ENCODE results near the gene FAM219A.

Gene FAM219A

DNA sequence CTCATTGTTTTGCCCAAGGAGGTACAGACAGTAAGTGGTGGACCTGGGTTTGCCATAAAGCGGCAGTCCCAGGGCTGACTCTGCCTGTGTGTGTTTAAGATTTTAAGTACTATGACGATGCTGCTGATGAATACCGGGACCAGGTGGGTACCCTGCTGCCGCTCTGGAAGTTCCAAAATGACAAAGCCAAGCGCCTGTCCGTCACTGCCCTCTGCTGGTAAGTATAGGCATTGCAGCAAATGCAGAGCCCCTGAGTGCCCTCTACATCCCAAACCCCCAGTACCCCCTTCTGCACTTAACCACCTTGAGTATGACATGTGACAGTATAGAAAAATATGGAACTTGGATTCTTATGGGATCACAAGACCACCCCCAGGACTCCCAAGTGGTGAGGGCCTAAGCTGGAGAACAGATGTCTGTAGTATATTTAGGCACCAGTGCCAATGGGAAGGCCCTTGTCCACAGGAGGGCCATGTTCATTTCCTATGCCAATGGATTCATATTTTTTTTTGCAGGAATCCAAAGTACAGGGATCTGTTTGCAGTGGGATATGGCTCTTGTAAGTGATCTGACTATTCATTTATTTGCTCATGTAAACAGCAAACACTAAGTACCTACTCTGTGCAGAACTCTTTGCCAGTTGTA lies 42.4 kb upstream of the FAM219A start:
- Histone ChIP-seq H3K4me1 (ENCODE audit: control insufficient read depth in 2 of 2, insufficient read depth in 2 of 2, low read length in 2 of 2) (no peaks in the 10 kb centered on the region), H3K9ac (ENCODE audit: low read depth in 1 of 2, low read length in 2 of 2) (no peak overlapping the region), H3K27me3 (ENCODE audit: control insufficient read depth in 2 of 2, insufficient read depth in 2 of 2, low read length in 2 of 2) (no peaks in the 10 kb centered on the region), H3K9me3 (ENCODE audit: control insufficient read depth in 2 of 2, low read length in 2 of 2) (no peaks in the 10 kb centered on the region), H3K27ac (ENCODE audit: low read depth in 2 of 2, low read length in 2 of 2) (no peak overlapping the region), H3K36me3 (ENCODE audit: control insufficient read depth in 2 of 2, insufficient read depth in 2 of 2, low read length in 2 of 2) (no peaks in the 10 kb centered on the region), H3K4me3 (ENCODE audit: low read length in 2 of 2) (no peak overlapping the region)

DNA sequence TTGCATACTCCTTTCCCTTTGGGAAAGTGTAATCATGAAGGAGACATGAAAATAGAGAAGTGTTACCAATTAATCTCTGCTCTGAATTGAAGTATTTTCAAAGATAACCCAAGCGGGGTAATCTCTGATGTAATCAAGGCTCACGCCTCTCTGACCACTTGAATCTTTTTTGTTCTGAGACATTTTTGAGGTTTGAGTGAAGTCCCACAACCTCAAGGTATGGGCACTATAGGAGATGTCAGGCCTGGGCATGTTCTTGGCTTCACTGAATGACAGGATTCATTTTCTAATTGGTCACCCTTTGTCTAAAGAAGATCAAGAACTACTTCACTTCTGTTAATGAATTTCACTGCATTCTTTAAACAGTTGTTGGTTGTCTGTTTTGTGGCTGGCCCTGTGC lies 40.7 kb upstream of the FAM219A start:
- no peak overlapping the region for H3K4me3 ChIP-seq (ENCODE audit: low read length in 2 of 2)
- no peak overlapping the region for H3K9ac ChIP-seq (ENCODE audit: low read depth in 1 of 2, low read length in 2 of 2)
- H3K36me3 ChIP-seq (ENCODE audit: control insufficient read depth in 2 of 2, insufficient read depth in 2 of 2, low read length in 2 of 2): no peaks in the 10 kb centered on the region
- no peaks in the 10 kb centered on the region for H3K9me3 ChIP-seq (ENCODE audit: control insufficient read depth in 2 of 2, low read length in 2 of 2)
- H3K27ac ChIP-seq (ENCODE audit: low read depth in 2 of 2, low read length in 2 of 2): no peak overlapping the region
- no peaks in the 10 kb centered on the region for H3K27me3 ChIP-seq (ENCODE audit: control insufficient read depth in 2 of 2, insufficient read depth in 2 of 2, low read length in 2 of 2)
- no peaks in the 10 kb centered on the region for H3K4me1 ChIP-seq (ENCODE audit: control insufficient read depth in 2 of 2, insufficient read depth in 2 of 2, low read length in 2 of 2)

DNA sequence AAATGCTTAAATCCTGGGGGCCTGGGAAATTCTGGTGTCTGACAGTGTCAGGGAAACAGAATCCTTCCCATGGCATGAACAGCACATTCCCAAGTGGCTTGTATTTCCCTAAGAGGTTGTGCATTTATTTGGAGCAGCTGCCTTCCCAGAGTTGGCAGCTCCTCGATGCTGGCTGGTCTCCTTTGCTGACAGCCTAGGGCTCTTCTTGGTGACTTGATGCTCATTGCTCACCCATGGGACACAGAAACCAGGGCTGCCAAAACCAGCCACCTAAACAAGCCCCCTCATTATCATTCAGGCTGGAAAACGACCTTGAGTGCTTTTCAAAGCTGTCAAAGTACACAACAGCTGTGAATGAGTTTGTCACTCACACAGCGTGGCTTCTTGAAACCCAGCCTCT lies 40.2 kb upstream of the FAM219A start:
- H3K9ac ChIP-seq (ENCODE audit: low read depth in 1 of 2, low read length in 2 of 2): no peak overlapping the region
- H3K36me3 ChIP-seq (ENCODE audit: control insufficient read depth in 2 of 2, insufficient read depth in 2 of 2, low read length in 2 of 2): no peaks in the 10 kb centered on the region
- no peak overlapping the region for H3K4me3 ChIP-seq (ENCODE audit: low read length in 2 of 2)
- no peaks in the 10 kb centered on the region for H3K27me3 ChIP-seq (ENCODE audit: control insufficient read depth in 2 of 2, insufficient read depth in 2 of 2, low read length in 2 of 2)
- no peaks in the 10 kb centered on the region for H3K9me3 ChIP-seq (ENCODE audit: control insufficient read depth in 2 of 2, low read length in 2 of 2)
- H3K27ac ChIP-seq (ENCODE audit: low read depth in 2 of 2, low read length in 2 of 2): no peak overlapping the region
- H3K4me1 ChIP-seq (ENCODE audit: control insufficient read depth in 2 of 2, insufficient read depth in 2 of 2, low read length in 2 of 2): no peaks in the 10 kb centered on the region

DNA sequence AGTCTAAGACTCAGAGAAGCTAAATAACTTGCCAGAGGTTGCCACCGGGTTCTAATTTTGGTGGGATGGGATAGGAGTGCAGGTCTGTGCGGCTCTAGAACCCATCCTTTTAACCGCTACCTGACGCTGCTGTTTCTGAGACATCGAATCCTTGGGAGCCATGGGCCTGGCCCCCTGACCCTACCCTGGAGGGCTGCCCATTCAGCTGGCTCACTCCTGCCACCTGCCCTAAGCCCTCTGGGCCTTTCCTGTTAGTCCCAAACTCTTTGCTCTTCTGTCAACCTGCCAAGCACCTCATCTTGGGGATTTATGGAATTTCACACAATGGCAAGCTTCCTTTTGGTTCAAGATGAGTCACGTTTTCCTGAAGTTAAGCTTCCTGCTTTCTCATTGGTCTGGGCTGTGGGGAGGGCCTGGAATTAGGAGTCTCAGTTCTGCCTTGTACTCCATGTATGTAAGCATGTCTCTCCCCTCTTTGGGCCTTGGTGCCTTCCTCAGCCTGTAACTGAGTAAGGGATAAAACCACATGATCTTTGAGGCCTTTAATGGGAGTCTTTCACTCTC lies 37.9 kb upstream of the FAM219A start:
- H3K36me3 ChIP-seq (ENCODE audit: control insufficient read depth in 2 of 2, insufficient read depth in 2 of 2, low read length in 2 of 2): no peaks in the 10 kb centered on the region
- no peaks in the 10 kb centered on the region for H3K9me3 ChIP-seq (ENCODE audit: control insufficient read depth in 2 of 2, low read length in 2 of 2)
- H3K27ac ChIP-seq (ENCODE audit: low read depth in 2 of 2, low read length in 2 of 2): no peak overlapping the region
- no peak overlapping the region for H3K9ac ChIP-seq (ENCODE audit: low read depth in 1 of 2, low read length in 2 of 2)
- H3K4me3 ChIP-seq (ENCODE audit: low read length in 2 of 2): no peak overlapping the region
- no peaks in the 10 kb centered on the region for H3K4me1 ChIP-seq (ENCODE audit: control insufficient read depth in 2 of 2, insufficient read depth in 2 of 2, low read length in 2 of 2)
- no peaks in the 10 kb centered on the region for H3K27me3 ChIP-seq (ENCODE audit: control insufficient read depth in 2 of 2, insufficient read depth in 2 of 2, low read length in 2 of 2)

DNA sequence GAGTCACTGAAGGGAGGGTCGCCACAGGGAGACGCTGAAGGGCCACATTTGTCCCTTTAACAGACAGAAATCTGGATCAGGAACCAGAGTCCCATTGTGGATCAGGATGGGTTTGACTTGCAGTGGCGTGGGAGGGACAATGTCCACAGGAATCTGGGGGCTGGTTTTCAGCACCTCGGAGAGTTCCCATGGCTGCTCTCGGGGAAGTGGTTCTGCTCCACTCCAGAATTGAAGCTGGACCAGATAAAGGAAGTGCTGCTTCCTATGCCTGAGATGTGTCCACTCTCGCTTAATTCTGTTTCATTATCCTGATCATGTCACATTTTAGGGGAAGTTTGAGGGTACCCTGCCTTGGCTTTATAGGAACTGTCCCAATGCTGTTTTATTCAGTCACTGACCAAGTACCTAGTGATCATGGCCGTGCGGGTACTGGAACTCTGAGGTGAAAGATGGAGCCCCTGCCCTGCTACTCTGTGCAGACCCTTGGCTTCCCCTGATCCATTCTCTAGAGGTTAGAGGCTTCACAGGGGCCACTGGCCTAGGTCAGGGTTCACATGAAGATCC lies 35.7 kb upstream of the FAM219A start:
- H3K27me3 ChIP-seq (ENCODE audit: control insufficient read depth in 2 of 2, insufficient read depth in 2 of 2, low read length in 2 of 2): no peaks in the 10 kb centered on the region
- H3K4me3 ChIP-seq (ENCODE audit: low read length in 2 of 2): no peak overlapping the region
- H3K9ac ChIP-seq (ENCODE audit: low read depth in 1 of 2, low read length in 2 of 2): no peak overlapping the region
- no peaks in the 10 kb centered on the region for H3K4me1 ChIP-seq (ENCODE audit: control insufficient read depth in 2 of 2, insufficient read depth in 2 of 2, low read length in 2 of 2)
- H3K36me3 ChIP-seq (ENCODE audit: control insufficient read depth in 2 of 2, insufficient read depth in 2 of 2, low read length in 2 of 2): no peaks in the 10 kb centered on the region
- no peaks in the 10 kb centered on the region for H3K9me3 ChIP-seq (ENCODE audit: control insufficient read depth in 2 of 2, low read length in 2 of 2)
- no peak overlapping the region for H3K27ac ChIP-seq (ENCODE audit: low read depth in 2 of 2, low read length in 2 of 2)

DNA sequence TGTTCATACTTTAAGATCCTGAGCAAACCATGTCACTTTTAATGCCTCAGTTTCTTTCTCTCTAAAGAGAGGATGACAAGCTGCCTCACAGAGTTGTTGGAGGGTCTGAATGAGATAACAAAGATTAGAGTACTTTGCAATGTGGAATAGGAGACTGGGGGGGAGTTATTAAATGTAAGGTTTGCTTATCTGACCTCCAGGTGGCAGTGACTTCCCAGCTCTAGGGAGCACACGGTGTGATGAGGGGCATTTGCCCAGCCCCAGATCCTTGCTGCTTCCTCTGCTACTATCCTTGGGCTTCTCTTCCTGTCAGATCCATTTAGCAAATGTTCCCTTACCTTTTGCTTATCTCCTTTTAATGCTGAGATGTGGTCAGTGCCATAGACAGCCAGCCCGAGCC lies 33.7 kb upstream of the FAM219A start:
- H3K9ac ChIP-seq (ENCODE audit: low read depth in 1 of 2, low read length in 2 of 2): no peak overlapping the region
- H3K27me3 ChIP-seq (ENCODE audit: control insufficient read depth in 2 of 2, insufficient read depth in 2 of 2, low read length in 2 of 2): peaks cover 0 to 3% of the 10 kb centered on the region in 2 donors
- no peak overlapping the region for H3K4me3 ChIP-seq (ENCODE audit: low read length in 2 of 2)
- H3K36me3 ChIP-seq (ENCODE audit: control insufficient read depth in 2 of 2, insufficient read depth in 2 of 2, low read length in 2 of 2): no peaks in the 10 kb centered on the region
- no peaks in the 10 kb centered on the region for H3K9me3 ChIP-seq (ENCODE audit: control insufficient read depth in 2 of 2, low read length in 2 of 2)
- H3K27ac ChIP-seq (ENCODE audit: low read depth in 2 of 2, low read length in 2 of 2): no peak overlapping the region
- no peaks in the 10 kb centered on the region for H3K4me1 ChIP-seq (ENCODE audit: control insufficient read depth in 2 of 2, insufficient read depth in 2 of 2, low read length in 2 of 2)

DNA sequence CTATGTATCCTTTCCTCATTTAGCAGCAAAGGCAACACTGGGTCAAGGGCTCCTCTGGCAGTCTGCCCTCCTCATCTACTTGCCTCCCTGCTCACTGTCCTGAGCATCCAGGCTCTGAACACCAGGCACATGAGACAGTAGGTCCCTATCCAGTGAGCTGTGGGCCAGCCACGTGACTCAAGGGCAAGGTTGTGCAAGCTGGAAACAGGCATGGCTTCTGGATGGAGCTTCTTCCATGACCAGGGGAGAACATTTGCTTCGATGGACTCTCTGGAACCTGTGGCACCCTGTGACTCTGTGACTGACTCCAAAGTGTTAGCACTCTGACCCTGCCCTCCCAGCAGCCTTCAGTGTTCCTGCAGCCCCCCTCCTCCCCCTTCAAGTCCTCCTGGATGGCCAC lies 33.2 kb upstream of the FAM219A start:
- H3K27me3 ChIP-seq (ENCODE audit: control insufficient read depth in 2 of 2, insufficient read depth in 2 of 2, low read length in 2 of 2): peaks cover 0 to 3% of the 10 kb centered on the region in 2 donors

DNA sequence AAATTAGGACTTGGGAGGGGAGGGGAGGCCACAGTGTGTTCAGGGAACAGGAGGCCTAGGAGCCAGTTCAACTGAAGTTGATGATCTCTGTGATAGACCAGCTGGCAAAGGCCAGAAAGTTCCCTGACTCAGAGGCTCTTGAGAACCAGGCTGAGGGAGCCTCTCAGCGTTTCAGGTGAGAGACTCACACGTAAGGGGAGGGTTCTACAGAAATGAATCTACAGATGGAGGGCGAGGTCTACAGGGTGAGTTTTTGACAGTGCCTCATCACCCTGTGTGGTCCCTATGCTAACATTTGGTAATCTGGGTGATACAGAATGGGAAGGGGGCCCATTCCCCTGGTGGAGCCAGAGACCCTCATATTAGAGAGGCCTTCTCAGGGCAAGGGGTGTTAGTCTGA lies 32.4 kb upstream of the FAM219A start:
- H3K4me1 ChIP-seq (ENCODE audit: control insufficient read depth in 2 of 2, insufficient read depth in 2 of 2, low read length in 2 of 2): no peaks in the 10 kb centered on the region
- no peak overlapping the region for H3K27ac ChIP-seq (ENCODE audit: low read depth in 2 of 2, low read length in 2 of 2)
- H3K4me3 ChIP-seq (ENCODE audit: low read length in 2 of 2): no peak overlapping the region
- no peak overlapping the region for H3K9ac ChIP-seq (ENCODE audit: low read depth in 1 of 2, low read length in 2 of 2)
- no peaks in the 10 kb centered on the region for H3K36me3 ChIP-seq (ENCODE audit: control insufficient read depth in 2 of 2, insufficient read depth in 2 of 2, low read length in 2 of 2)
- no peaks in the 10 kb centered on the region for H3K9me3 ChIP-seq (ENCODE audit: control insufficient read depth in 2 of 2, low read length in 2 of 2)
- peaks cover 0 to 3% of the 10 kb centered on the region in 2 donors for H3K27me3 ChIP-seq (ENCODE audit: control insufficient read depth in 2 of 2, insufficient read depth in 2 of 2, low read length in 2 of 2)

More for the DNA sequence above, 33.2 kb upstream of the FAM219A start:
- no peak overlapping the region for H3K27ac ChIP-seq (ENCODE audit: low read depth in 2 of 2, low read length in 2 of 2)
- H3K4me1 ChIP-seq (ENCODE audit: control insufficient read depth in 2 of 2, insufficient read depth in 2 of 2, low read length in 2 of 2): no peaks in the 10 kb centered on the region
- no peak overlapping the region for H3K4me3 ChIP-seq (ENCODE audit: low read length in 2 of 2)
- H3K9ac ChIP-seq (ENCODE audit: low read depth in 1 of 2, low read length in 2 of 2): no peak overlapping the region
- H3K36me3 ChIP-seq (ENCODE audit: control insufficient read depth in 2 of 2, insufficient read depth in 2 of 2, low read length in 2 of 2): no peaks in the 10 kb centered on the region
- no peaks in the 10 kb centered on the region for H3K9me3 ChIP-seq (ENCODE audit: control insufficient read depth in 2 of 2, low read length in 2 of 2)

DNA sequence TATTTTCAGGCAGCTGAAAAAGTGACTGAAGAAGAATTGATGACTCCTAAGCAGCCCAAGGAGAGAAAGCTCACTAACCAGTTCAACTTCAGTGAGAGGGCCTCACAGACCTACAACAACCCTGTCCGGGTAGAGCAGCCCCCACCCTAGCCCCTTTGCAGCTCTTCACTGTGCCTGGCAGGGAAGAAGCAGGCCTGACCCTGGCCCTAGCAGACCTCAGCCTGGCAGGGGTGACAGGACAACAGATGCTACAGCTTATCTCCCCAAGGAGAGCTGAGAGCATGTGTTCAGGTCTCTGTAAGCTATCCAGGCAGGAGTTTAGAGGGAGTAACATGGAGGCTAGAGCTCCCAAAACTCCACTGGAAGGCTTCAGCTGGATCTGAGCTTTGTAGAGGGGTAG lies 32.0 kb upstream of the FAM219A start:
- Histone ChIP-seq H3K27me3 (ENCODE audit: control insufficient read depth in 2 of 2, insufficient read depth in 2 of 2, low read length in 2 of 2) (peaks cover 0 to 3% of the 10 kb centered on the region in 2 donors), H3K9me3 (ENCODE audit: control insufficient read depth in 2 of 2, low read length in 2 of 2) (no peaks in the 10 kb centered on the region)

DNA sequence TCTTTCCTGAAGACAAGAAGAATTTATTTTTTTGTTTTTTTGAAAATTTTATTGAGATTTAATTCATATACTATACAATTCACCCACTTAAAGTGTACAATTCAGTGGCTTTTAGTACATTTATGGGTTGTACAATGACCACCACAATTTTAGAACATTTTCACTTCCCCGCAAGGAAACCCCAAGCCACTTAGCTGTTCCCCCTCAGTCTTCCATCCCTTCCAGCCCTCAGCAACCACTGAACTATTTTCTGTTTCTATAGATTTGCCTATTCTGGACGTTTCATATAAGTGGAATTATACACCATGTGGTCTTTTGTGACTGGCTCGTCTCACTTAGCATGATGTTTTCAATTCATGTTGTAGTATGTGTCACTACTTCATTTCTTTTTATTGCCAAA lies 28.2 kb upstream of the FAM219A start:
- H3K4me1 ChIP-seq (ENCODE audit: control insufficient read depth in 2 of 2, insufficient read depth in 2 of 2, low read length in 2 of 2): no peaks in the 10 kb centered on the region
- H3K27me3 ChIP-seq (ENCODE audit: control insufficient read depth in 2 of 2, insufficient read depth in 2 of 2, low read length in 2 of 2): peaks cover 0 to 3% of the 10 kb centered on the region in 2 donors
- no peaks in the 10 kb centered on the region for H3K9me3 ChIP-seq (ENCODE audit: control insufficient read depth in 2 of 2, low read length in 2 of 2)
- H3K27ac ChIP-seq (ENCODE audit: low read depth in 2 of 2, low read length in 2 of 2): no peak overlapping the region
- H3K4me3 ChIP-seq (ENCODE audit: low read length in 2 of 2): no peak overlapping the region
- H3K36me3 ChIP-seq (ENCODE audit: control insufficient read depth in 2 of 2, insufficient read depth in 2 of 2, low read length in 2 of 2): no peaks in the 10 kb centered on the region
- H3K9ac ChIP-seq (ENCODE audit: low read depth in 1 of 2, low read length in 2 of 2): no peak overlapping the region

More for the DNA sequence above, 32.0 kb upstream of the FAM219A start:
- no peak overlapping the region for H3K4me3 ChIP-seq (ENCODE audit: low read length in 2 of 2)
- no peak overlapping the region for H3K27ac ChIP-seq (ENCODE audit: low read depth in 2 of 2, low read length in 2 of 2)
- H3K9ac ChIP-seq (ENCODE audit: low read depth in 1 of 2, low read length in 2 of 2): no peak overlapping the region
- H3K36me3 ChIP-seq (ENCODE audit: control insufficient read depth in 2 of 2, insufficient read depth in 2 of 2, low read length in 2 of 2): no peaks in the 10 kb centered on the region
- no peaks in the 10 kb centered on the region for H3K4me1 ChIP-seq (ENCODE audit: control insufficient read depth in 2 of 2, insufficient read depth in 2 of 2, low read length in 2 of 2)
